Cardiac muscle cell (in vitro differentiated cells and primary cell): ENCODE measurements around the gene ZNF678. TPM values are rescaled to one million over a fixed set of nuclear protein-coding genes. Genes with fewer than 3 reads are reported as not detected.

Experiments used
- DNase-seq, 2 donors: peaks; one replicate each; pipeline versions ENCODE4 v3.0.0 to v3.0.0-alpha.2; 2010 to 2017; ENCODE audit warnings: low read depth in 1 of 2, low spot score in 1 of 2
- H3K27ac ChIP-seq: fragments of 200-600 bp; sonication (generic); 2 replicates; pipeline ENCODE4 v1.5.1; 2016
- H3K27me3 ChIP-seq: fragments of 200-600 bp; sonication (generic); 2 replicates; pipeline ENCODE4 v1.6.0; 2016; ENCODE audit warnings: control low read depth
- H3K36me3 ChIP-seq: fragments of 200-600 bp; sonication (generic); 2 replicates; pipeline ENCODE4 v1.5.1; 2016; ENCODE audit warnings: control low read depth
- H3K4me1 ChIP-seq: fragments of 200-600 bp; sonication (generic); 2 replicates; pipeline ENCODE4 v1.8.1; 2017; ENCODE audit warnings: low read depth, mild to moderate bottlenecking, mixed run types
- H3K4me3 ChIP-seq: fragments of 200-600 bp; sonication (generic); 2 replicates; pipeline ENCODE4 v1.5.1; 2016; ENCODE audit warnings: mild to moderate bottlenecking
- H3K9me3 ChIP-seq: fragments of 200-600 bp; sonication (generic); 2 replicates; pipeline ENCODE4 v1.5.1; 2017; ENCODE audit warnings: low read depth, mild to moderate bottlenecking, control low read depth
- polyA plus RNA-seq: library from polyadenylated mRNA; unstranded; fragments of >200 nt; fragmentation: Nextera tagmentation; extraction: Ambion mirVana; gene quantifications from 2 replicates; pipeline ENCODE4 v1.2.1, GENCODE V29; 2016
- total RNA-seq: library from RNA; depleted of rRNA; stranded (reverse); fragments of >200 nt; gene quantifications from 2 replicates; pipeline ENCODE4 v1.2.3, GENCODE V29; 2016
- TF ChIP-seq, protein P1 (sequence below): IDR thresholded peaks from 2 replicates; pipeline ENCODE4 v1.5.1; 2012; ENCODE audit warnings: low read depth, mild to moderate bottlenecking, low read length

The ZNF678 gene
- total and polyA plus RNA-seq, 2 experiments from 2014 or later = 4.3 to 14.2 TPM

- no peaks in the 10 kb centered on the region for H3K9me3 ChIP-seq
- no peak overlapping the region for H3K4me3 ChIP-seq
- H3K36me3 ChIP-seq = no peaks in the 10 kb centered on the region
- peaks cover 4% of the 10 kb centered on the region for H3K27me3 ChIP-seq
- H3K4me1 ChIP-seq = no peaks in the 10 kb centered on the region
- no peak overlapping the region for H3K27ac ChIP-seq
- no peak for DNase-seq
- TF ChIP-seq, protein P1, sequence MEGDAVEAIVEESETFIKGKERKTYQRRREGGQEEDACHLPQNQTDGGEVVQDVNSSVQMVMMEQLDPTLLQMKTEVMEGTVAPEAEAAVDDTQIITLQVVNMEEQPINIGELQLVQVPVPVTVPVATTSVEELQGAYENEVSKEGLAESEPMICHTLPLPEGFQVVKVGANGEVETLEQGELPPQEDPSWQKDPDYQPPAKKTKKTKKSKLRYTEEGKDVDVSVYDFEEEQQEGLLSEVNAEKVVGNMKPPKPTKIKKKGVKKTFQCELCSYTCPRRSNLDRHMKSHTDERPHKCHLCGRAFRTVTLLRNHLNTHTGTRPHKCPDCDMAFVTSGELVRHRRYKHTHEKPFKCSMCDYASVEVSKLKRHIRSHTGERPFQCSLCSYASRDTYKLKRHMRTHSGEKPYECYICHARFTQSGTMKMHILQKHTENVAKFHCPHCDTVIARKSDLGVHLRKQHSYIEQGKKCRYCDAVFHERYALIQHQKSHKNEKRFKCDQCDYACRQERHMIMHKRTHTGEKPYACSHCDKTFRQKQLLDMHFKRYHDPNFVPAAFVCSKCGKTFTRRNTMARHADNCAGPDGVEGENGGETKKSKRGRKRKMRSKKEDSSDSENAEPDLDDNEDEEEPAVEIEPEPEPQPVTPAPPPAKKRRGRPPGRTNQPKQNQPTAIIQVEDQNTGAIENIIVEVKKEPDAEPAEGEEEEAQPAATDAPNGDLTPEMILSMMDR = no peak
Measured at GRCh38 chr1:227544067-227545050, 19.0 kb upstream of the ZNF678 start.

DNA sequence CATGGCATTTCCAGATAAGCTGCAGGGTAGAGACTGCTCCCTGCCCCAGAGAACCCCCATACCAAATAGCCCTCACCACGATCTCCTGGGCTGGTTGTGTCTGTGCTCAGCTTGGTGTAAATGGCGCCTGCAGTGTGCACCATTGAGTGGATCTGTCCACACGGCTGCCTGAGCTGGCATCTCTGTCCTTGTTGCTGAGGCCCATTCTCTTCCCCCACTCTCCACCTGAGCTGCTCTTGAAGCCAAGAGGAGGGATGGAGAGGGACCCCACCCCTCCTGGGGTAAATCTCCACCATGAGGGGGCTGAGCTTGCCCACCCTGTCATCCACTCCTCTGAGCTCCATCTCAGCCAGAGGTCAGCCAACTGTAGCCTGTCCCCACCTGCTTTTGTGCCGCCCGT lies 18.0 kb upstream of the ZNF678 start:
- Histone ChIP-seq H3K4me3 (no peak overlapping the region), H3K36me3 (no peaks in the 10 kb centered on the region), H3K4me1 (no peaks in the 10 kb centered on the region), H3K27me3 (peaks cover 4% of the 10 kb centered on the region), H3K9me3 (no peaks in the 10 kb centered on the region), H3K27ac (no peak overlapping the region)
- TF ChIP-seq, protein P1 = no peak
- DNase-seq = no peak

GRCh38 chr1:227546059-227546458 lies 17.3 kb upstream of the ZNF678 start:
- Histone ChIP-seq H3K36me3 (no peaks in the 10 kb centered on the region), H3K4me1 (no peaks in the 10 kb centered on the region), H3K4me3 (no peak overlapping the region), H3K27ac (no peak overlapping the region), H3K27me3 (peaks cover 4% of the 10 kb centered on the region), H3K9me3 (no peaks in the 10 kb centered on the region)
- TF ChIP-seq, protein P1 = no peak
- no peak for DNase-seq

DNA sequence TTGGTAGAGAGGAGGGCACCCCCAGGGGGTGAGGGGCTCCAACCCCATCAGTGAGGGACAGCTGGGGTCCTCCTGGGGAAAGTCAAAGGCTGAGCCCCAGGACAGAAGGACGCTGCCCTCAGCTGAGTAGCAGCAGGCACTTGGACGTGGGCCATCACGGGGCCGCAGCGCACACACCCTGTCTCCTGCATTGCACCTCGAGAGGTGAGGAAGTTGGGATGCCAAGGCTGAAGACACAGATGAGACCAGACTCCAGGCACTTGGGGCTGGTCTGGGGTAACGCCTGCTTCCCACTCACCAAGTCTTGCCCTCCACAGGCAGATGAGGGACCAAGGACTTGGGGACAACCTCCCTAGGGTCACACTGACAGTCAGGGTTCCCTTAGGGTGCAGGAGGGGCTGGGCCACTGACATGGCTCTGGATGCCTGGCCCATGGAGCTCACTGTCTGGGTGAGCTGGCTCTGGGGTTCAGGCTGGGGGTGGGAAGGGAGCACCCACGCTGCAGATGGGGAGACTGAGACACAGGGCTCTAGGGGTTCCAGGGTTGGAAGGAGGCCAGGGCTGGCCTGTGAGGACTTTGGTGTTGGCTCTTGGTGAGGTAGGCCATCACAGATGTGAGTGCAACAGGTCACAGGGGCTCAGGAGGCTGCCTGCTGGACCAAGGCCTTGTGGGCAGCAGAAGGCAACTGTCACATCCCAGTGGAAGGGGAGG lies 16.6 kb upstream of the ZNF678 start:
- TF ChIP-seq, protein P1 = no peak
- Histone ChIP-seq H3K36me3 (no peaks in the 10 kb centered on the region), H3K4me3 (no peak overlapping the region), H3K27me3 (peaks cover 1% of the 10 kb centered on the region), H3K9me3 (no peaks in the 10 kb centered on the region), H3K27ac (no peak overlapping the region), H3K4me1 (no peaks in the 10 kb centered on the region)
- DNase-seq = no peak

- Histone ChIP-seq H3K4me1 (no peaks in the 10 kb centered on the region), H3K4me3 (no peak overlapping the region), H3K36me3 (no peaks in the 10 kb centered on the region), H3K27me3 (no peaks in the 10 kb centered on the region), H3K27ac (no peak overlapping the region), H3K9me3 (no peaks in the 10 kb centered on the region)
- no peak for DNase-seq
- TF ChIP-seq, protein P1 = no peak
Measured at GRCh38 chr1:227547310-227548118, 15.8 kb upstream of the ZNF678 start.
